HCT116 (cell line): ENCODE results near the gene ARL6IP4. TPM values are rescaled to one million over a fixed set of nuclear protein-coding genes. Genes with fewer than 3 reads are reported as not detected.

Experiments used
- ATAC-seq: fragments of 200-7000 bp; cut with Tn5 transposase; 2 replicates; pipeline ENCODE4 v1.9.1; 2020; ENCODE audit warnings: mild to moderate bottlenecking, moderate library complexity
- BruUV-seq: library from RNA; stranded (reverse); fragments of 400-500 nt; replicated peaks from 2 replicates; lab custom pipeline; 2021; lab: Mats Ljungman, UMichigan
- CTCF ChIA-PET: fragments of 300-600 bp; sonication (Branson Sonifier 250); formaldehyde crosslinking; loops from one replicate; lab custom pipeline; 2021; ENCODE audit warnings: antibody characterized with exemption; lab: Charles Lee
- POLR2A ChIA-PET: fragments of 300-600, 350-600 bp; sonication (Branson Sonifier 250); formaldehyde crosslinking; loops from one replicate; lab custom pipeline; 2021; ENCODE audit warnings: antibody characterized with exemption; lab: Charles Lee
- RAD21 ChIA-PET, 2 experiments: fragments of 300-600 bp; sonication (Branson Sonifier 250); formaldehyde crosslinking; loops; one replicate each; lab custom pipeline; 2023; ENCODE audit warnings: low total read pairs in 2 of 2; ENCODE audit not compliant: uncharacterized antibody in 2 of 2, unreplicated experiment in 2 of 2, low non-redundant PET in 1 of 2; lab: Charles Lee
- DNase-seq: peaks from one replicate; pipeline ENCODE4 v3.0.0-alpha.2; 2010; ENCODE audit warnings: low read depth, low spot score
- H2AFZ ChIP-seq: fragments of 200-600 bp; shearing (Covaris generic), sonication (generic); 2 replicates; pipeline ENCODE4 v1.6.1; 2017; ENCODE audit warnings: low read depth, mixed run types, mixed read lengths, antibody characterized with exemption, low read length; ENCODE audit not compliant: poor library complexity, severe bottlenecking
- H3K27ac ChIP-seq: 2 replicates; pipeline ENCODE4 v1.5.1; 2012; ENCODE audit warnings: low read depth, low read length
- H3K27me3 ChIP-seq: fragments of 200-600 bp; sonication (generic); 2 replicates; pipeline ENCODE4 v1.6.1; 2016; ENCODE audit warnings: mixed run types, low read length, mixed read lengths; ENCODE audit not compliant: insufficient read depth
- H3K36me3 ChIP-seq, 2 experiments: fragments of 200-500 bp in 1 of 2; fragments of 200-600 bp in 1 of 2; sonication (Bioruptor generic) in 1 of 2; sonication (generic) in 1 of 2; 2 replicates each; pipeline versions ENCODE4 v1.5.1 to v1.6.1; 2014 to 2016; ENCODE audit warnings: low read length in 2 of 2, inconsistent platforms in 1 of 2, mixed read lengths in 1 of 2, mixed run types in 1 of 2; ENCODE audit not compliant: insufficient read depth in 2 of 2, control insufficient read depth in 1 of 2
- H3K4me1 ChIP-seq, 2 experiments: fragments of 200-600 bp in 1 of 2; sonication (generic) in 1 of 2; 2 replicates each; pipeline versions ENCODE4 v1.5.1 to v1.6.1; 2012 to 2017; ENCODE audit warnings: low read length in 2 of 2, inconsistent platforms in 1 of 2, mild to moderate bottlenecking in 1 of 2, mixed read lengths in 1 of 2, mixed run types in 1 of 2, moderate library complexity in 1 of 2; ENCODE audit not compliant: insufficient read depth in 2 of 2, control insufficient read depth in 1 of 2
- H3K4me2 ChIP-seq: fragments of 200-600 bp; sonication (generic); 2 replicates; pipeline ENCODE4 v1.6.1; 2017; ENCODE audit warnings: mixed run types, low read length, mixed read lengths
- H3K4me3 ChIP-seq, 2 experiments: fragments of 200-600 bp in 1 of 2; sonication (generic) in 1 of 2; replicated peaks in 1 of 2; 2 replicates each; pipeline ENCODE4 v1.5.1; 2011 to 2016; ENCODE audit warnings: low read length in 2 of 2, control low read depth in 1 of 2, low read depth in 1 of 2, mild to moderate bottlenecking in 1 of 2, mixed read lengths in 1 of 2, mixed run types in 1 of 2
- H3K79me2 ChIP-seq: fragments of 200-600 bp; sonication (generic); 2 replicates; pipeline ENCODE4 v1.6.1; 2017; ENCODE audit warnings: mild to moderate bottlenecking, mixed run types, low read length, moderate library complexity, mixed read lengths; ENCODE audit not compliant: insufficient read depth
- H3K9ac ChIP-seq: fragments of 200-600 bp; sonication (generic); 2 replicates; pipeline ENCODE4 v1.6.1; 2016; ENCODE audit warnings: low read length, mixed read lengths
- H3K9me2 ChIP-seq: fragments of 200-600 bp; sonication (generic), shearing (Covaris generic); 2 replicates; pipeline ENCODE4 v1.6.1; 2017; ENCODE audit warnings: mixed run types, mild to moderate bottlenecking, moderate library complexity; ENCODE audit not compliant: insufficient read depth
- H3K9me3 ChIP-seq, 2 experiments: fragments of 200-500 bp in 1 of 2; fragments of 200-600 bp in 1 of 2; sonication (Bioruptor generic) in 1 of 2; sonication (generic) in 1 of 2; 2 replicates each; pipeline ENCODE4 v1.6.1; 2014 to 2017; ENCODE audit warnings: low read length in 2 of 2, mixed read lengths in 2 of 2, inconsistent platforms in 1 of 2, low read depth in 1 of 2, mild to moderate bottlenecking in 1 of 2, mixed run types in 1 of 2, moderate library complexity in 1 of 2; ENCODE audit not compliant: control insufficient read depth in 1 of 2, insufficient read depth in 1 of 2
- H4K20me1 ChIP-seq: fragments of 200-600 bp; sonication (generic), shearing (Covaris generic); 2 replicates; pipeline ENCODE4 v1.6.1; 2017; ENCODE audit warnings: mixed run types, mild to moderate bottlenecking, moderate library complexity; ENCODE audit not compliant: insufficient read depth
- CBX3 ChIP-seq: IDR thresholded peaks from 2 replicates; pipeline ENCODE4 v1.6.1; 2012; ENCODE audit warnings: low read depth
- CEBPB ChIP-seq: IDR thresholded peaks from 2 replicates; pipeline ENCODE4 v1.6.1; 2012; ENCODE audit warnings: low read depth
- EGR1 ChIP-seq: IDR thresholded peaks from 2 replicates; pipeline ENCODE4 v1.6.1; 2012; ENCODE audit warnings: low read depth
- ELF1 ChIP-seq: IDR thresholded peaks from 2 replicates; pipeline ENCODE4 v1.6.1; 2012; ENCODE audit warnings: low read depth, borderline replicate concordance
- EZH2phosphoT487 ChIP-seq: fragments of 200-600 bp; IDR thresholded peaks from 2 replicates; pipeline ENCODE4 v1.6.1; 2018; ENCODE audit warnings: antibody characterized with exemption, borderline replicate concordance
- POLR2A ChIP-seq: IDR thresholded peaks from 2 replicates; pipeline ENCODE4 v1.7.0; 2011; ENCODE audit warnings: borderline replicate concordance; ENCODE audit not compliant: insufficient read depth, insufficient read length; ENCODE audit errors: extremely low read depth
- RAD21 ChIP-seq: IDR thresholded peaks from 2 replicates; pipeline ENCODE4 v1.6.1; 2012; ENCODE audit warnings: low read depth, mild to moderate bottlenecking
- REST ChIP-seq: IDR thresholded peaks from 2 replicates; pipeline ENCODE4 v1.6.1; 2012; ENCODE audit warnings: low read depth
- SIN3A ChIP-seq: IDR thresholded peaks from 2 replicates; pipeline ENCODE4 v1.6.1; 2012; ENCODE audit warnings: low read depth
- SP1 ChIP-seq: IDR thresholded peaks from 2 replicates; pipeline ENCODE4 v1.6.1; 2012; ENCODE audit warnings: low read depth
- SRF ChIP-seq: IDR thresholded peaks from 2 replicates; pipeline ENCODE4 v1.6.1; 2012; ENCODE audit warnings: low read depth
- ZFX ChIP-seq: fragments of 450-650 bp; IDR thresholded peaks from 2 replicates; pipeline ENCODE4 v1.6.1; 2017
- intact Hi-C: fragments of 100-400 bp; cut with micrococcal nuclease; formaldehyde crosslinking; loops from 2 replicates; pipeline ENCODE4 v1.10.0; 2022
- total RNA-seq: library from RNA; stranded (reverse); gene quantifications from one replicate; pipeline ENCODE4 v1.2.1, GENCODE V29; 2021; ENCODE audit not compliant: unreplicated experiment
- TF ChIP-seq, protein P1 (sequence below): IDR thresholded peaks from 2 replicates; pipeline ENCODE4 v1.6.1; 2012
- TF ChIP-seq, protein P2 (sequence below): IDR thresholded peaks from 2 replicates; pipeline ENCODE4 v1.6.1; 2012
- TF ChIP-seq, protein P3 (sequence below): IDR thresholded peaks from 2 replicates; pipeline ENCODE4 v1.6.1; 2011; ENCODE audit warnings: mild to moderate bottlenecking, low read length, moderate library complexity; ENCODE audit not compliant: insufficient replicate concordance; ENCODE audit errors: extremely low read depth

The ARL6IP4 gene
- total RNA-seq, 1 experiment from 2014 or later: 128 TPM

- ChIA-PET POLR2A (no interaction called here), CTCF (no interaction called here), RAD21 (no interaction called here)
- intact Hi-C loops: no loop called here
- no TSS peak for BruUV-seq
- no peak for TF ChIP-seq ZFX
- no peak for TF ChIP-seq SRF
- no peak for TF ChIP-seq ELF1
- TF ChIP-seq CEBPB: no peak
- no peak for TF ChIP-seq EGR1
- TF ChIP-seq, protein P1, sequence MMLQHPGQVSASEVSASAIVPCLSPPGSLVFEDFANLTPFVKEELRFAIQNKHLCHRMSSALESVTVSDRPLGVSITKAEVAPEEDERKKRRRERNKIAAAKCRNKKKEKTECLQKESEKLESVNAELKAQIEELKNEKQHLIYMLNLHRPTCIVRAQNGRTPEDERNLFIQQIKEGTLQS: no peak
- no peak for TF ChIP-seq SIN3A
- no peak for TF ChIP-seq EZH2phosphoT487
- no peak for TF ChIP-seq POLR2A
- TF ChIP-seq RAD21: no peak
- no peak for TF ChIP-seq SP1
- TF ChIP-seq, protein P2, sequence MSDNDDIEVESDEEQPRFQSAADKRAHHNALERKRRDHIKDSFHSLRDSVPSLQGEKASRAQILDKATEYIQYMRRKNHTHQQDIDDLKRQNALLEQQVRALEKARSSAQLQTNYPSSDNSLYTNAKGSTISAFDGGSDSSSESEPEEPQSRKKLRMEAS: no peak
- ATAC-seq: no peak
- Histone ChIP-seq H3K9me3 (no peaks in the 10 kb centered on the region), H3K27ac (no peak overlapping the region), H3K79me2 (no peaks in the 10 kb centered on the region), H2AFZ (no peak overlapping the region), H3K4me1 (no peaks in the 10 kb centered on the region), H3K9me2 (no peaks in the 10 kb centered on the region), H3K9ac (no peak overlapping the region), H4K20me1 (no peaks in the 10 kb centered on the region), H3K4me2 (no peak overlapping the region), H3K4me3 (no peak overlapping the region), H3K36me3 (no peaks in the 10 kb centered on the region; a peak in 1 of 4 replicates), H3K27me3 (no peaks in the 10 kb centered on the region)
- DNase-seq: no peak
Measured at GRCh38 chr12:122988036-122988435, 7.6 kb downstream of the ARL6IP4 start.

DNA sequence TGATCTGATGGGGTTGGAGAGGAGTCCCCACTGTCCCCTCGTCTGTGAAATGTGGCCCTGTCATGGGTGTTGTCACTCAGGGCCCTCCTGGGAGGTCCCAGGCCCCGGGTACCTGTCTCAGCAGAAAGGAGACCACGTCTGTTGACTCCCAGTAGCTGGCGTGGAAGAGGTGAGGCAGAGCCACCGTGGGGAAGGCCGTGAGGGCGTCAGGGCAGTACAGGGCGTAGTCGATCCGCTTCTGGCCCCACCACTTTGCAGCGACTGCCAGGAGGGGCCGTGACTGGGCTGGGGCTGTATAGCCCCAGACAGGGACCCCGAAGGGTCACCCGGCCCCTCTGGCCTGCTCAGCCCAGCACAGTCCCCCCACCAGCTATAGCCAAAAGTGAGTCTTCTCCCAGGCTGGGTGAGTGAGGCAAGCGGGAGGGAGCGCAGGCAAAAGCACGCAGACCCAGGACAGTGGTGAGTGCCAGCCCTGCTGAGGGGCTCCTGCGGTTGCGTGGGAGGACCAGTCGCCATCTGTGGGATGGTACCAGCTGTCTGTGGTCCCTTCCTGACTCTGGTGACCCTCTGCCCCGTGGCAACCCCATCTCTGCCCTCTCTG lies 8.2 kb downstream of the ARL6IP4 start:
- Histone ChIP-seq H3K4me2 (no peak overlapping the region), H3K27ac (no peak overlapping the region), H4K20me1 (no peaks in the 10 kb centered on the region), H3K27me3 (no peaks in the 10 kb centered on the region), H3K79me2 (no peaks in the 10 kb centered on the region), H3K4me3 (no peak overlapping the region), H3K9me2 (no peaks in the 10 kb centered on the region), H2AFZ (no peak overlapping the region), H3K9ac (no peak overlapping the region), H3K9me3 (no peaks in the 10 kb centered on the region), H3K36me3 (no peaks in the 10 kb centered on the region), H3K4me1 (no peaks in the 10 kb centered on the region)
- ATAC-seq: no peak
- no peak for DNase-seq
- ChIA-PET CTCF (interaction anchor here (0.7 to 1.5 kb wide), 2 partner anchors 249 to 430 kb away, joined by 3 to 4 read pairs; no protein-coding TSS in a partner anchor), RAD21 (no interaction called here), POLR2A (no interaction called here)
- TF ChIP-seq, protein P3, sequence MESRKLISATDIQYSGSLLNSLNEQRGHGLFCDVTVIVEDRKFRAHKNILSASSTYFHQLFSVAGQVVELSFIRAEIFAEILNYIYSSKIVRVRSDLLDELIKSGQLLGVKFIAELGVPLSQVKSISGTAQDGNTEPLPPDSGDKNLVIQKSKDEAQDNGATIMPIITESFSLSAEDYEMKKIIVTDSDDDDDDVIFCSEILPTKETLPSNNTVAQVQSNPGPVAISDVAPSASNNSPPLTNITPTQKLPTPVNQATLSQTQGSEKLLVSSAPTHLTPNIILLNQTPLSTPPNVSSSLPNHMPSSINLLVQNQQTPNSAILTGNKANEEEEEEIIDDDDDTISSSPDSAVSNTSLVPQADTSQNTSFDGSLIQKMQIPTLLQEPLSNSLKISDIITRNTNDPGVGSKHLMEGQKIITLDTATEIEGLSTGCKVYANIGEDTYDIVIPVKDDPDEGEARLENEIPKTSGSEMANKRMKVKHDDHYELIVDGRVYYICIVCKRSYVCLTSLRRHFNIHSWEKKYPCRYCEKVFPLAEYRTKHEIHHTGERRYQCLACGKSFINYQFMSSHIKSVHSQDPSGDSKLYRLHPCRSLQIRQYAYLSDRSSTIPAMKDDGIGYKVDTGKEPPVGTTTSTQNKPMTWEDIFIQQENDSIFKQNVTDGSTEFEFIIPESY: no peak
- TF ChIP-seq CBX3 (no peak), ELF1 (no peak), SRF (no peak), REST (no peak)
- intact Hi-C loops: no loop called here
- BruUV-seq: no TSS peak
